GM18502 (cell line): ENCODE data around the gene FOXD4L4.
"Not testable (repeated sequence)": the region's sequence is repeated elsewhere in the genome, so short reads cannot be mapped to it uniquely, and the experiment has no call there.

ENCODE experiments used
- ATAC-seq: cut with Tn5 transposase; IDR thresholded peaks from one replicate; pipeline ENCODE4 v1.9.1; 2021; ENCODE audit warnings: mild to moderate bottlenecking; ENCODE audit not compliant: unreplicated experiment, poor library complexity

The FOXD4L4 gene

DNA sequence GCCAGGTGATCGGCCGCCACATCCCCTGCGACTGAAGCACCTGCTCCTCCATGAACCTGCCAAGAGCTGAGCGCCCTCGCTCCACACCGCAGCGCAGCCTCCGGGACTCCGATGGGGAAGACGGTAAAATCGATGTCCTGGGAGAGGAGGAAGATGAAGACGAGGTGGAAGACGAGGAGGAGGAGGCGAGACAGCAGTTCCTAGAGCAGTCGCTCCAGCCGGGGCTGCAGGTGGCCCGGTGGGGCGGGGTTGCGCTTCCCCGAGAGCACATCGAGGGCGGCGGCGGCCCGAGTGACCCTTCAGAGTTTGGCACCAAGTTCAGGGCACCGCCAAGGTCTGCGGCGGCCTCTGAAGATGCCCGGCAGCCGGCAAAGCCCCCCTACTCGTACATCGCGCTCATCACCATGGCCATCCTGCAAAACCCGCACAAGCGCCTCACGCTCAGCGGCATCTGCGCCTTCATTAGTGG is at the start of gene FOXD4L4:
FOXD4L4 (plus strand) TSS at position 51 of the 469 bp plus-strand sequence; CDS start at position 51, 0 bp downstream.
- ATAC-seq = not testable (repeated sequence)

DNA sequence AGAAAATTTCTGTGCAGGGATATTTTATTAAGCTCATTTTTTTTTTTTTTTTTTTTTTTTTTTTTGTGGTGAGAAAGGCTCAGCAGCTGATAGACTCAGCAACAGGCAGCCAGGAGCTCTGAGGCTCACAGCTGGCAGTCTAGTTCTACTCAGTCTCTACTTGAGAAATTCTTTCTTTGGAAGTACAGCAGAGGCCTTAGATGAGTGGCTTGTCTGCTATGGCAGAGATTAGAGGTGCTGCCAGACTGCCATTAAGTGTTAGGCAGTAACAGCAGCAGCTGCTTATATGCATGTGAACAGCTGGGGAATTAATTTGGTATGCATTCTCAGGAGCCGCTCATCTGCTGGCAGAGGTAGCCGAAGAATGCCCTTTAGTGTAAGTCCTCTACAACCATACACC is 33.4 kb upstream of the FOXD4L4 start:
- not testable (repeated sequence) for ATAC-seq

DNA sequence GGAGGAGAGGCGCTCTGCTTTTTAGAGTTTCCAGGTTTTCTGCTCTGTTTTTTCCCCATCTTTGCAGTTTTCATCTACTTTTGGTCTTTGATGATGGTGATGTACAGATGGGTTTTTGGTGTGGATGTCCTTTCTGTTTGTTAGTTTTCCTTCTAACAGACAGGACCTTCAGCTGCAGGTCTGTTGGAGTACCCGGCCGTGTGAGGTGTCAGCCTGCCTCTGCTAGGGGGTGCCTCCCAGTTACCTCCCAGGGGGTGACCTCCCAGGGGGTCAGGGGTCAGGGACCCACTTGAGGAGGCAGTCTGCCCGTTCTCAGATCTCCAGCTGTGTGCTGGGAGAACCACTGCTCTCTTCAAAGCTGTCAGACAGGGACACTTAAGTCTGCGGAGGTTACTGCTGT is 22.5 kb upstream of the FOXD4L4 start:
- ATAC-seq = not testable (repeated sequence)

DNA sequence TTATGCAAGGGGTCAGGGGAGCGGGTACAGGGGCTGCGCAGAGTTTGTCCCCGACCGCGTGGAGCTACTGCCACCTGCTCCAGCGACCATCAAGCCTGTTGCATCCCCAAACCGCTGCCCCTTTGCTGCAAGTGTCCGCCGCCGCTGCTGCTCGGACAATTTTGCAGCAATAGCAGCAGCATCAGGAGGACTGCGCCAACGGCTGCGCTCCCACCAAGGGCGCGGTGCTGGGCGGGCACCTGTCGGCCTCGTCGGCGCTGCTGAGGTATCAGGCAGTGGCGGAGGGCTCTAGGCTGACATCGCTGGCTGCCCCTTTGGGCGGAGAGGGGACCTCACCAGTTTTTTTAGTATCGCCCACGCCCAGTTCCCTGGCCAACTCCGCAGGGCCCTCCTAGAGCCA is 1.2 kb downstream of the FOXD4L4 start:
- ATAC-seq = not testable (repeated sequence)
